ENCODE measurements around the gene STAT6.
"Not testable (repeated sequence)": the region's sequence is repeated elsewhere in the genome, so short reads cannot be mapped to it uniquely, and the experiment has no call there.

Gene STAT6

DNA sequence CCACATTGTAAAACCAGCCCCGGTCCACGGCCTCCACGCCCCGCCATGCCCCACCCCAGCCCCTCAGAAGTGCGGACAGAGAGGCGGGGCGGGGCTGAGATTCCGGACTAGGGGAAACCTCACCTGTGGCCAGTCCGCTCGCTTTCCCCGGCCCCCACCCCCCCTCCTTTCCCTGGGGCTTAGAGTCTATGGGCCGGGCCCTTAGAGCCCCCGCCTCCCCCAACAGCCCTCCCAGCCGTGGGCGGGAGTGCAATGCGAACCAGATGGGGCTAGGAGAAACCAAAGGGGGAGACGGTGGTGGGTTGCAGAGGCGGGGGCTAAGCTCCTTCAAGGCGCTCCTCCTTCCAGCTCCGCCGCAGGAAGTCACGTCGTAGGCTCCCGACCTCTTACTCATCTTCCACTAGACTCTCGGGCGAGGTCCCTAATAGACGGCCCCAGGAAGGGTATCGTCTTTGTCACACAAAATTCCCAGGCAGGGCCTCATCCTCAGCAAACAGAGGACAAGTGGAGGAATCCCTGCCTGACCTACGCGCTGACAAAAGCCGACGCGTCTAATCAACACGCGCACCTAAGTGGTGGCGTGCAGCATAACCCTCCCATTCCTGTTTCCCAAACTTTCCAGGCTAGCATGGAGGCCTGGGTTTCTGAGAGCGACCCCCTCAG is 23.3 kb downstream of the STAT6 start:
- DNase-seq (ENCODE audit: low read depth): peak; percentile 90

DNA sequence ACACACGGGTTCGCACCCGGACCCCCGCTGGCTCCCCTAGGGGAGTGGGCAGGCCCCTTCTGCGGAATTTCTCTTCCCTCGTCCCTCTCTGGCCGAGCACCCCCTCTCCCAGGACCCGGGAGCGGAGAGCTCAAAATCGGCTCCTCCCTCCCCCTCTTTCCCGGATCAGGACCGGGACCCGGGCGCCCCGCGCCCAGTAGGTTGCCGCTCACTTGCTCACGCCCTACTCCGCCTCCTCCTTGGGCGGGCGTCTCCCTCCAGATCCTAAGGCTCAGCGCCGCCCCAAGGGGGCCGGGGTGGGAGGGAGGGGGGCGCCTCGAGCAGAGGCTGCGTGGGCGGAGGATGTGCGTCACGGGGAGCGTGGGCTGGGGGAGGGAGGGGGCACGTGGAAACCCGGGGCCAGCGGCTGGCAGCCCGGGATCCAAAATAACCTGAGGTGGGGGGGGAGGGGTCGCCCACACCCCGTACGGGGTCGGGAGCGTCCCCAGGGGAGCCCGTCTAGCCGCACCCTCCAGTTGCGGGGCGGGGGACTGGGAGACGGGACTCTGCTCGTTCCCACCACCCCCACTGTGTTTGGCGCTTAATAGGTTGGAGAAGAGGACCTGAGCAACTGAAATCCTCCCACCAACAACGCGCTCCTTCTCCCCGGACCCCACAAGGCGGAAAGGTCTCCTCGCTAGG is 24.0 kb downstream of the STAT6 start:
- DNase-seq (ENCODE audit: low read depth): peak; percentile 96

DNA sequence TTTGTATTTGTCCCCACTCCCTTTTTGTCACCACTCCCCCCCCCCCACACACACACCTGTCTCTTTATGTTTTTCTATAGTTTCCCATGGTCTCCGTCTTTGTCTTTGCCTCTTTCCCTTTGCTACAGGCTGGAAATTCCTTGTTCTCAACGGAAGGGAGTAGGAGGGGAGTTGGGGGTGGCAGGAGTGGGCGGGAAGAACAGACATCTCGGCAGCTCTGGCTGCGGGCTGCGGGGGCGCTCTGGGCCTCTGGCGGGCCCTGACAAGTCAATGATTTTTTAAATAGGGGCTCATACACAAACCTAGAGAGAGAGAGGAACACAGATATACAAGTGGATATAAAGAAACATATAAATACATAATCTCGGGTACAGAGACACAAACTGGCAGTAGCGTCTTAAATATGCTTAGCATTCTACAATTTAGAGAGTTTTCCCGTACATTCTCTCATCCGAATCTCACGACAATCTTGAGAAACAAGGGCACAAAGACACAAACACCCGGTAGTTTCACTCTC is 24.6 kb downstream of the STAT6 start:
- peak; percentile 81 for DNase-seq (ENCODE audit: low read depth)

DNA sequence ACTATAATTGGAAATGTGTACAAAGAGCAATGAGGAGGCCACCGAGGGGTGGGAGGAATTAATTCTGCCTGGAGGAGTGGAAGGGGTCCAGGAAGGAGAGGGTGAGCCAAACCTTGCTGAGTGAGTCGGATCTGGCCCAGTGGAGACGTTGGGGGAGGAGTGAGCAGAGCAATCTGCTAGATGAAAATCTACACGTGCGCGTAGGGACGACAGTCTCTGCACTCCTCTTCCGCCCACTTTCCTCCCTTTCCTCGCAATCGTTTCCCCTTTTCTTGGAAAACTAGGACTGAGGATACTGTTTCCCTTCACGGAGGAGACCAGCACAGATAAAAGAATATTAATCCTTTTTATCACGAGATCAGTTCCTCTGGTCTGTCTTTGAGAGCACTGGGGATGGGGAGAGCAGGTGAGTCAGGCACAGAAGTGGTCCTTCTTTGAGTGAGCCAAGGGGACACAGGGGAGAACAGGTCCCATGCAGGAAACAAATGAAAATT is 25.1 kb downstream of the STAT6 start:
- no peak for DNase-seq (ENCODE audit: low read depth)

DNA sequence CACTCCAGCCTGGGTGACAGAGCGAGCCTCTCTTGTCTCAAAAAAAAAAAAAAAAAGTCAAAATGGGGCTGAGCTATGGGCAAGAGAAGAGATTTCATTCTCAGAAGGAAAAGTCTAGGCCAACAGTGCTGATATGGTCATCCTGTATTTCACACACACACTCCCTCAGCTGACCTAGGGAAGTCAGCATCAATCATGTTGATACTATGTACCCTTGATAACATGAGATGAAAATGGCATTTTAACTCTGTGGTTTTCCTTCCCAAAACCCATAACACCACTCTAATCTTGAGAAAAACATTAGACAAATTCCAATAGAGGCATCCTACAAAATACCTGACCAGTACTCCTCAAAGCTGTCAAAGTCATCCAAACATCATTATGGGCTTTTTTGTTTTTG is 30.3 kb downstream of the STAT6 start:
- no peak for DNase-seq (ENCODE audit: low read depth)

DNA sequence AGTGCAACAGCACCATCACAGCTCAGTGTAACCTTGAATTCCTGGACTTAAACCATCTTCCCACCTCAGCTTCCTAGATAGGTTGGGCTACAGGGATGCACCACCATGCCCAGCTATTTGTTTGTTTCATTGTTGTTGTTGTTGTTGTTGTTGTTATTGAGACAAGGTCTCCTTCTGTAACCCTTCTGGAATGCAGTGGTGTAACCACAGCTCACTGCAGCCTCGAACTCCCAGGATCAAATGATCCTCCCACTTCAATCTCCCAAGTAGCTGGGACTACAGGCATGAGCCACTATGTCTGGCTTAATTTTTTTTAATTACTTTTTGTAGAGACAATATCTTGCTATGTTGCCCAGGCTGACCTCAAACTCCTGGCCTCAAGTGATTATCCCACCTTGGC is 31.3 kb downstream of the STAT6 start:
- DNase-seq (ENCODE audit: low read depth): no peak

DNA sequence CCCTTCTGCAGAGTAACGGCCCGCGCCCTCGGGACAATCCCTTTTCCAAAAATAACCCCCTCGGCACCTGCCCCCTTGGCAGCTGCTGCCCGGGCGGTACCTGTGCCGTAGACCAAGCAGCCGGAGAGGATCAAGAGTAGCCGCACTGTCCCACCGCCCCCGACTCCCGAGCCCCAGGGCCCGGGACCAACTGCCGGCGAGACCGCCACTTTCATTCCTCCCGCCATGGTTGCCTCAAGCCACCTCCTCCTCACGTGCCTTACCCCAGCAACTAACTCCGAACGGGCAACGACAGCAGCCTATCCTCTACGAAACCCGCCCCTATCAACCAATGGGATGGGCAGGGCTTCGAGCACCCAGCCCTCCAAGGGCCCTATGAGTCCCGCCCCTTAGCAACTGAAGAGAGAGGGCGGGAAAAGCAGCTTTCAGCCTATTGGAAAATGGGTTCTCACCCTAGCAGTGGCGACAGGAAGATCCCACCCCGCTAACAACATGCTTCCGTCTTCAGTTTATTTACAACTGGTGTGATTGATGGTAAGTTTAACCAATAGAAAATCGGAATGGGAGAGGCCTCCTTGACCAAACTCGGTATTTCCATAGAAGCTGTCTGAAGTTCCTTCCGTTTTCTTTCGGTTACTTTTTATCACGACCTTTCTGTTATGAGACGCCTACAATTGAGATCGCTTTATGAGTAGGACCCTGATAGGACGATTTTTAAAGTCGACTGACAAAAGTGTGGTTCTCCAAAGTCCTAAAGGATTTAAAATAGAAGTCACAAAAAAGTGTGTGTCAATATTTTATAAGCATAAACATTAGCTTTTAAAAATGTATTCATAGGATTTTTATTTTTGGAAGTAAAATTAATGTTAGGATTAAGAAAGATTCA is 32.4 kb downstream of the STAT6 start, which contains the start of gene NEMP1:
NEMP1 (minus strand) TSS at position 273 of the 886 bp plus-strand sequence; CDS start at position 227, 46 bp downstream.
- peak; percentile 96 for DNase-seq (ENCODE audit: low read depth)

DNA sequence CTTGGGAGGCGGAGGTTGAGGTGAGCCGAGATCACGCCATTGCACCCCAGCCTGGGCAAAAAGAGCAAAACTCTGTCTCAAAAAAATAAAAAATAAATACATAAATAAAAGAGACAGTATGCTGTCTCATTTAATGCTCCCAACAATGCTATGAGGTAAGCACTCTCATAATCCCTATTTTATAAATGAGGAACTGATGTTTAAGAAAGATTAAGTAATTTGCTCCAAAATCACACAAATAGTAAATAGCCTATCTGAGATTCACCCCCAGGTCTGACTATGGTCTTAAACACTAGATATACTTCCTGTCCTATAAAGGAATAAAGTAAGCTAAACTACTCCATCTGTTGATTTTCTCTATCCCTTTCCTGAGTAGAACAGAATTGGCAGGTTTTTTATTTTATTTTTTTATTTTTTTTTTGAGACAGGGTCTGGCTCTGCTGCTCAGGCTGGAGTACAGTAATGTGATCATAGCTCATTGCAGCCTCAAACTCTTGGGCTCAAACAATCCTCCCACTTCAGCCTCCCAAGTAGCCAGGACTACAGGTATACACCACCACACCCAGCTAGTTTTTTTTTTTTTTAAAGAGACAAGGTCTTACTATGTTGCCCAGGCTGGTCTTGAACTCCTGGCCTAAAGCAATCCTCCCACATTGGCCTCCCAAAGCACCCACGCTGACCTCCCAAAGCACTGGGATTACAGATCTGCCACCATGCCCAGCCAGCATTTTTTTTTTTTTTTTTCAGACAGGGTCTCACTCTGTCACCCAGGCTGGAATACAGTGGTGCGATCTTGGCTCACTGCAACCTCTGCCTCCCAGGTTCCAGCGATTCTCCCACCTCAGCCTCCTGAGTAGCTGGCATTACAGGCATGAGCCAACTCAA is 37.4 kb downstream of the STAT6 start:
- DNase-seq (ENCODE audit: low read depth): not testable (repeated sequence)

DNA sequence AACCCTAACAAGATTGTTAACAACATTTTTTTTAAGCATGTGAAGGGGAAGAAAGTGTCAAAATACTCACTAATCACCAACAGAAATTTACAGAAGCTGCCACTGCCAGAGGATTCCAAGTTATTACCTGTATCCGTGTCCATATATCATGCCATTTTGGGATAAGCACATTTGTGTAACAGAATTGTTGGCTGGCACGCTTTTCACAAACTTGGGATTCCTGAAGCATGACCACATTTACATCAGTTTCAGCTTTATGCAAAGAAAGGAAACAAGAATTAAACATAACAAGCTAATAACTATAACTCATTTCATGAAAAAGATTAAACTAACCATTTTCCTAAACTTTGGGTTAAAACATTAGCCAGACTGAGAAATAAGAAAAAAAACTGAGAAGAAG is 38.5 kb downstream of the STAT6 start:
- DNase-seq (ENCODE audit: low read depth): no peak

DNA sequence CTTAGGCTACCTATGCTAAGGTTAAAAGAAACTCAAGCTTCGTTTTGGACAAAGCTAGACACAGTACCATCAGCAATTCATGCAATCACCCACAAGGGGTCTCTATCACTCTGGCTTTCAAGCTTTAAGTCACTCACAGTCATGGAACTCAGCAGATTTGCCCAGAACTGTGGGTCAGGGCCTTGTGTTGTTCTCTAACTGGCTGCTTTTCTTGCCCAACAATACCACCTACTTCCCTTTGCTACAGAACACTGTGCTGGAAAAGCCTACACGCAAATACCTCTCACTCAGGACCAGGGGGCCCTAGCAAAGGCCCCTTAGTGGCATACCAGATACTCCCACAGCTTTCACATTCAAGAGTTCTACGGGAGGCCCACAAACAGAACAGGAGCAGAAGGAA is 41.6 kb downstream of the STAT6 start:
- DNase-seq (ENCODE audit: low read depth): peak; percentile 52

DNA sequence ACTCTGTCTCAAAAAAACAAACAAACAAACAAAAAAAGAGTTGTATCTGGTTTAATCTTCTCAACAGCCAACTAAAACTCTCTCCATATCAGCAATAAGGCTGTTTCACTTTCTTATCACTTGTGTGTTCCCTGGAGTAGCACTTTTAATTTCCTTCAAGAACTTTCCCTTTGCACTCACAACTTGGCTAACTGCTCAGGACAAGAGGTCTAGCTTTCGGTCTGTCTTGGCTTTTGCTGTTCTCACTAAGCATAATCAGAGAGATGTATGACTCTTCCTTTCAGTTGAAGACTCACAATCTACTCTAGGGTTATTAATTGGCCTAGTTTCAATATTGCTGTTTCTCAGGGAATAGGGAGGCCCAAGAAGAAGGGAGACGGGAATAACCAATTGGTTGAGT is 44.9 kb downstream of the STAT6 start:
- DNase-seq (ENCODE audit: low read depth): no peak

DNA sequence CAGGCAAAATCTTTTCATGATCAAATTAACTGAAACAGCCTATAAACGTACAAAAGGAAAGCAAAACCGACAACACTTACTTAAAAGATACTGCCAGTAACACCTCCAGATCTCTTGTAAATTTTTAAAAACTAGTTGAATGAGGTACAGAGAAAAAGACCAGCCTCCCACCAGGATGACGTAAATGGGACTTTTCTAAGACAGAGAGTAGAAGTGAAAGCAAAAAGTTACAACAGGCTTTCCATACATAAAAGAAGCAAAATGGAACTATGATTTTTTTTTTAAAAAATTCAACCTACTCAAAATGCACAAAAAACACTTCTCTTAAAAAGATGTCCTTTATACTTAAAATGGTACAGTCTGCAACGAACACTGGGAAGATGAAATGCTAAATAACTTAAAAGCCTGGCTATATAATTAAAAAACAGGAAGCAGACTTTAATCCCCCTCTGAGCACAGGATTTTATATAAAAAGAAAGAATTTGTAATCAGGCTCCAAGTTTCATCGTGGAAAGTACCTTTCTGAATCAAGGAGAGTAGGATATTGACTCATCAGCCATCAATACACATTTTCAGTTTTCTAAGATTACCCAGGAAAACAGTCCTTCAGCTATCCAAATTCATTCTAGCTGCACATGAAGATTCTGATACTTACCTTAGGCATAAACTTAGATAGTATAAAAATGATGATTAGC is 47.0 kb downstream of the STAT6 start:
- peak; percentile 67 for DNase-seq (ENCODE audit: low read depth)

DNA sequence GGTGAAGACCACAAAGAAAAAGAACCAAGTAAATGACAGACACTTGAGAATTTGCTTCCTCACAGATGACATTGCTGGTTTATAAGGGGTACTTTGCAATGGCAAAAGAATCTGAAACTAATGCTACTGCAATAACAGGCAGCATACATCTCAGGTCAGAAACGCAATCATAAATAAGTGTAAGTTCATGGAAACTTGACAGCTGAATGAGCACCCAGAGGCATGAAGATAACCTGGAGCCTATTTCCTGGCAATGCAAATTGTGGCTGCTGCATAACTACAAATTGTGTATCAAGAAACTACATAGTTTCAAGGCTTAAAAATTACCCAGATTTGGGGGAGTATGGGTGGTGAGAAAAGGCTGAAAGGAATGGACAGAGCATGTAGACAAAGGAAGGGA is 52.7 kb downstream of the STAT6 start:
- no peak for DNase-seq (ENCODE audit: low read depth)

DNA sequence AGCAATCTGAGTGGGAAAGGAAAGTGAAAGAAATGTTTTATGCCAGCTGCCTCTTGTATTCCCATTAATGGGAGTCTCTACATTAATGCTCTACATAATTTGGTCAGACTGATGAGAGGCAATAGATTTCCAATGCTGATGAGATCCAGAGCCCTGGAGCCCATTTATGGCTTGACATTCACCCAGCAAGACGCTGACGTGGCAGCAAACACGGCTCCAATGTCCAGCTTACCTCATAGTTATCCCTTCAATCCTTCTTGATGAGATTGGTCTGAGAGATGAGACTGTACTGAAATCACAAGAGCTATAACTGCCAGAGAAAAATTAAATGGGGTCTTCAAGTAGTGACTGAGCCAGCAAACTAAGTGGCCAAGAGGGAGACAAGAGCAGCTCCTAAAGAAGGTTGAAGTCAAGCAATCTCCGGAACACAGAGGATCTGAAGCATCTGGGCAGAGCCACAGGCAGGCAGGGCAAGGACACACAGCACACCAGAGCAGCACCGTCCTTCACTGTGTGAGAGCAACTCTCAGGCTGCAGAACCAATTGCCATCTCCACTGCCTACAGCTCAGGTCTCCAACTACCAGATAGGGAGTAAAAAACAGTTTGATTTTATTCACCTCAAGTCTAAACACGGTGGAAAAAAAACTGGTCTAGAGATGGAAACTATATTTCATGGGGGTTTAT is 54.0 kb downstream of the STAT6 start:
- DNase-seq (ENCODE audit: low read depth): no peak

DNA sequence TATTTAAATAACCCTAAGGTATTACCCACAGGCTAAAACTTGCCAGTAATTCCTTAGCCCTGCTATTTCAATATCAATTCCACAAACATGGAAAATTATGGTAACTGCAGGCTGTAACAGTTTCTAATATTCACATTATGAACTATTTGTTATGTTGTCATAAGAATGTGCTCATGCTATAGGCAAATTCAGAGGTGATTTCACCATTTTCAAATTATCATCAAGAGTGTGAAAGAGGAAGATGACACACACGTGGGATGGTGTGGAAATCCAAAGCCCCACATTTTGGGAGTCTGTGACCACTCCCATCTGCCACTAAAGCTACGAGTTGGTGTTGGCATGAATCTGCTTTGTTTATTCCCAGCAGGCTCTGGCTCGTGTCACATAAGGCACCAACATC is 55.3 kb downstream of the STAT6 start:
- DNase-seq (ENCODE audit: low read depth): no peak

DNA sequence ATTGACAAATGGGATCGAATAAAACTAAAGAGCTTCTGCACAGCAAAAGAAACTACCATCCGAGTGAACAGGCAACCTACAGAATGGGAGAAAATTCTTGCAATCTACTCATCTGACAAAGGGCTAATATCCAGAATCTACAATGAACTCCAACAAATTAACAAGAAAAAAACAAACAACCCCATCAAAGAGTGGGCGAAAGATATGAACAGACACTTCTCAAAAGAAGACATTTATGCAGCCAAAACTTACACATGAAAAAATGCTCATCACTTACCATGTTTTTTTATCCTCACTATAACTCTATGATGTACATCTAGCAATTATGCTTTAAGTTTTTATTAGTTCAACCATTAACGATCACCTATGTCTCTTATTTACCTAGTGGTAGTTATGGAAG is 57.3 kb downstream of the STAT6 start:
- DNase-seq (ENCODE audit: low read depth): not testable (repeated sequence)

DNA sequence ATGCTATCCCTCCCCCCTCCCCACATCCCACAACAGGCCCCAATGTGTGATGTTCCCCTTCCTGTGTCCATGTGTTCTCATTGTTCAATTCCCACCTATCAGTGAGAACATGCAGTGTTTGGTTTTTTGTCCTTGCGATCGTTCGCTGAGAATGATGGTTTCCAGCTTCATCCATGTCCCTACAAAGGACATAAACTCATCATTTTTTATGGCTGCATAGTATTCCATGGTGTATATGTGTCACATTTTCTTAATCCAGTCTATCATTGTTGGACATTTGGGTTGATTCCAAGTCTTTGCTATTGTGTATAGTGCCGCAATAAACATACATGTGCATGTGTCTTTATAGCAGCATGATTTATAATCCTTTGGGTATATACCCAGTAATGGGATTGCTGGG is 58.0 kb downstream of the STAT6 start:
- not testable (repeated sequence) for DNase-seq (ENCODE audit: low read depth)

DNA sequence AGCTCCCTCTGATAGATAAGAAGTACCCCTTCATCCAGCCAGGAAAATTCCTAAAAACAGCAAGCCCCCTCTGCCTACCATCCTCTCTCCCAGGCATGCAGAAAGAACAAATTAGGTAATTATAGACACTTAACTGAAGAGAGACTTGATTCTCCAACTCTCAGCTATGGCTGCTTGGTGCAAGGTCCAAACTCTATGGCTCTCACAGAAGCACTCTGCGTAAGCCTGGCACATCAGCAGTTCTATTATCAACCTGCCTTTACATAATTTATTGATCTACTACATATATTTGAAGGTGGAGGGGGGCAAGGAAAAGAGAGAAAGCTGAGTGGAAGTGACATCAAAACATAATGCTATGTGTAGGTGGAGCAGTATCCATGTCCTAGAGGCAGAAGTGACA is 60.2 kb downstream of the STAT6 start:
- DNase-seq (ENCODE audit: low read depth): no peak

DNA sequence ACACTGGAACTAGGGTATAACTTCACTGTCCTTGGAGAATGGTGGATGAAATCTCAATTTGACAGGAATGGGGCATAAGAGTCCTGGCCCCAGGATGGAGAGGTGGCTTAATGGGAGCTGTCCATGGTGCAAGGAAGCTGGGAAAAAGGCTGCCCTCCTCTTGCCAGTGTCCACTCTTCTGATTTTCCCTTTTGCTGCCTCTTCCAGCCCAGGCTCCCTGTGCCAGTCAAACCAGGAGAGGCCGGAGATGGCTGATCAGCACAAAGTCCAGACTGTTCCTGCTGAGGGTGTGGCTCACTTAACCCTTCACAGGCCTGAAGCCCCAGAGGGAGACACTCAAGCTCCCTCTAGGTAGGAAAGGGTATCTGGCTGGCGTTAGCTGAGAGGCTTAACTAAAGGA is 61.3 kb downstream of the STAT6 start, which contains the start of gene MYO1A:
MYO1A (minus strand) TSS at position 240 of the 400 bp plus-strand sequence. CDS start 1,806 bp downstream, outside the sequence.
- DNase-seq (ENCODE audit: low read depth): no peak

DNA sequence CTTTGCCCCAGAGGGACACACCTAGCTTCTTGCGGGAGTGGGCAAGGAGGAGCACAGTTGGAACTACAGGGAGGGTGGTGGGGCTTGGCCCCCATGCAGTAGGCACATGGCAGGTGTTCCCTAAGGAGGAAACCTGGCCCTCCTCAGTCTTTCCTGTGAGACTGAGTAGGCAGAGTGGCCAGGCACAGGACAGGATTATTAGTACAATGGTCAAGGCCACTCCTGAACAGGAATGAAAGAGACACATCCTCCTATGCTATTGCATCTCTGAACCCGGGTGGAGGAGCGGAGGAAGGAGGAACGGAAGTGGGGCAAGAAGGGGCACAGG is 62.1 kb downstream of the STAT6 start:
- DNase-seq (ENCODE audit: low read depth): no peak

All from stimulated activated CD4-positive, alpha-beta T cell treated with anti-CD3 and anti-CD28 coated beads, Interleukin-2, amount 100 ng/mL, for 4 hours (primary cell).